ENCODE measurements around the gene PDF. TPM values are rescaled to one million over a fixed set of nuclear protein-coding genes. Genes with fewer than 3 reads are reported as not detected.

The PDF gene
- total RNA-seq, 1 donor from 2014 or later, result 49.9 TPM

DNA sequence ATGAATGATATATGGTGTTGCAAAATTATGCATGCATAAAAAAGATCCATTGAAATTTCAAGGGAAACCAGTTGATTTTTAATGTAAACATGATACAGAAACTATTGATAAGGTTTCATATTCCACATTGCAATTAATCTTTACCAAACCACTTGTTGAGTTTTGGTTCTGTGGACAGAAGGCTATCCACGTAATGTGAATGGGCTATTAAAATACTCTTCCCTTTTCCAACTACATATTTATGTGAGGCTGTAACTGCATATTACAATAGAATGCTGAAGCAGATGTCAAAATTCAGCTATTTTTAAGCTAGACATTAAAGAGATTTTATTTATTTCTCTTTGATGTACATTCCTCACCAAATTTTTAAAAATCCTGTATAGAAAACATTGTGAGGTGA lies 53.0 kb downstream of the PDF start:
- Histone ChIP-seq H3K4me1 (peaks cover 0 to 19% of the 10 kb centered on the region in 2 donors), H3K27me3 (no peaks in the 10 kb centered on the region), H3K27ac (no peak overlapping the region), H3K4me3 (no peak overlapping the region), H3K9me3 (no peaks in the 10 kb centered on the region), H3K36me3 (no peaks in the 10 kb centered on the region)
- intact Hi-C loops (cut with DNase I), result loop anchor here (5.0 kb wide), 3 partner anchors 35 to 375 kb away; partner anchors contain the start of genes SNTB2 and VPS4A
- DNase-seq (ENCODE audit: low spot score in 2 of 2), result no peak
- TF ChIP-seq, protein P1, sequence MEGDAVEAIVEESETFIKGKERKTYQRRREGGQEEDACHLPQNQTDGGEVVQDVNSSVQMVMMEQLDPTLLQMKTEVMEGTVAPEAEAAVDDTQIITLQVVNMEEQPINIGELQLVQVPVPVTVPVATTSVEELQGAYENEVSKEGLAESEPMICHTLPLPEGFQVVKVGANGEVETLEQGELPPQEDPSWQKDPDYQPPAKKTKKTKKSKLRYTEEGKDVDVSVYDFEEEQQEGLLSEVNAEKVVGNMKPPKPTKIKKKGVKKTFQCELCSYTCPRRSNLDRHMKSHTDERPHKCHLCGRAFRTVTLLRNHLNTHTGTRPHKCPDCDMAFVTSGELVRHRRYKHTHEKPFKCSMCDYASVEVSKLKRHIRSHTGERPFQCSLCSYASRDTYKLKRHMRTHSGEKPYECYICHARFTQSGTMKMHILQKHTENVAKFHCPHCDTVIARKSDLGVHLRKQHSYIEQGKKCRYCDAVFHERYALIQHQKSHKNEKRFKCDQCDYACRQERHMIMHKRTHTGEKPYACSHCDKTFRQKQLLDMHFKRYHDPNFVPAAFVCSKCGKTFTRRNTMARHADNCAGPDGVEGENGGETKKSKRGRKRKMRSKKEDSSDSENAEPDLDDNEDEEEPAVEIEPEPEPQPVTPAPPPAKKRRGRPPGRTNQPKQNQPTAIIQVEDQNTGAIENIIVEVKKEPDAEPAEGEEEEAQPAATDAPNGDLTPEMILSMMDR (IDR thresholded peaks at IDR 0.05), result no peak

Other genes with a start within 250 kb of the PDF start
- not detected for gene HAS3, start 224.9 kb downstream of the PDF start, total RNA-seq
- 41.3 TPM for gene CHTF8, start 198.0 kb downstream of the PDF start, total RNA-seq
- 45.9 TPM for gene UTP4, start 197.9 kb downstream of the PDF start, total RNA-seq
- 19.7 TPM for gene SNTB2, start 143.4 kb downstream of the PDF start, total RNA-seq
- 38.3 TPM for gene VPS4A, start 19.2 kb downstream of the PDF start, total RNA-seq
- gene COG8, start 9.0 kb upstream of the PDF start, total RNA-seq, result 24.7 TPM
- 5.2 TPM for gene NIP7, start 9.2 kb upstream of the PDF start, total RNA-seq
- not detected for gene TMED6, start 21.2 kb upstream of the PDF start, total RNA-seq
- gene TERF2, start 55.4 kb upstream of the PDF start, total RNA-seq, result 22.6 TPM
- gene CYB5B, start 94.0 kb upstream of the PDF start, total RNA-seq, result 19.2 TPM
- 48.9 TPM for gene NFAT5, start 235.4 kb upstream of the PDF start, total RNA-seq